Subcutaneous abdominal adipose tissue (tissue), 5 donors: ENCODE data around the gene LRFN2.

Experiments
- H3K27ac ChIP-seq: one replicate; pipeline ENCODE4 v1.7.0; 2013; ENCODE audit warnings: low read depth, mild to moderate bottlenecking, inconsistent platforms, low read length, moderate library complexity
- H3K27me3 ChIP-seq, 5 donors: one replicate each; pipeline ENCODE4 v1.7.0; 2013; ENCODE audit warnings: low read length in 5 of 5, inconsistent platforms in 1 of 5; ENCODE audit not compliant: control insufficient read depth in 5 of 5, insufficient read depth in 4 of 5
- H3K36me3 ChIP-seq, 5 donors: one replicate each; pipeline ENCODE4 v1.7.0; 2013; ENCODE audit warnings: low read length in 5 of 5; ENCODE audit not compliant: control insufficient read depth in 5 of 5, insufficient read depth in 5 of 5
- H3K4me1 ChIP-seq, 5 donors: one replicate each; pipeline ENCODE4 v1.7.0; 2013; ENCODE audit warnings: low read length in 5 of 5, mild to moderate bottlenecking in 3 of 5, moderate library complexity in 1 of 5; ENCODE audit not compliant: control insufficient read depth in 5 of 5, insufficient read depth in 5 of 5
- H3K4me3 ChIP-seq, 5 donors: one replicate each; pipeline ENCODE4 v1.7.0; 2013; ENCODE audit warnings: low read length in 5 of 5, low read depth in 1 of 5
- H3K9ac ChIP-seq, 5 donors: one replicate each; pipeline ENCODE4 v1.7.0; 2013; ENCODE audit warnings: low read length in 5 of 5, mild to moderate bottlenecking in 4 of 5, moderate library complexity in 3 of 5
- H3K9me3 ChIP-seq, 5 donors: one replicate each; pipeline ENCODE4 v1.7.0; 2013; ENCODE audit warnings: low read length in 5 of 5; ENCODE audit not compliant: control insufficient read depth in 5 of 5
- donor health status: healthy.
- donor health status: healthy.
- donor health status: healthy.
- donor health status: healthy.
- donor health status: healthy.

LRFN2 gene

GRCh38 chr6:40552941-40553340 is 34.2 kb downstream of the LRFN2 start:
- Histone ChIP-seq H3K36me3 (no peaks in the 10 kb centered on the region), H3K27ac (no peak overlapping the region), H3K27me3 (peaks cover 0 to 9% (median 0%) of the 10 kb centered on the region in 5 donors), H3K9me3 (no peaks in the 10 kb centered on the region), H3K4me1 (no peaks in the 10 kb centered on the region), H3K4me3 (no peak overlapping the region), H3K9ac (no peak overlapping the region)

GRCh38 chr6:40551966-40552505 is 35.1 kb downstream of the LRFN2 start:
- H3K9ac ChIP-seq, result no peak overlapping the region
- no peak overlapping the region for H3K4me3 ChIP-seq
- no peak overlapping the region for H3K27ac ChIP-seq
- no peaks in the 10 kb centered on the region for H3K9me3 ChIP-seq
- H3K36me3 ChIP-seq, result no peaks in the 10 kb centered on the region
- peaks cover 0 to 9% (median 0%) of the 10 kb centered on the region in 5 donors for H3K27me3 ChIP-seq
- H3K4me1 ChIP-seq, result no peaks in the 10 kb centered on the region

- Histone ChIP-seq H3K4me3 (no peak overlapping the region), H3K27me3 (peaks cover 0 to 5% (median 0%) of the 10 kb centered on the region in 5 donors), H3K36me3 (no peaks in the 10 kb centered on the region), H3K9ac (no peak overlapping the region), H3K27ac (no peak overlapping the region), H3K9me3 (no peaks in the 10 kb centered on the region), H3K4me1 (no peaks in the 10 kb centered on the region)
Measured at GRCh38 chr6:40550202-40551101, 36.7 kb downstream of the LRFN2 start.

- no peaks in the 10 kb centered on the region for H3K9me3 ChIP-seq
- peaks cover 0 to 8% (median 2%) of the 10 kb centered on the region in 5 donors for H3K27me3 ChIP-seq
- no peak overlapping the region for H3K4me3 ChIP-seq
- no peak overlapping the region for H3K9ac ChIP-seq
- no peaks in the 10 kb centered on the region for H3K36me3 ChIP-seq
- no peak overlapping the region for H3K27ac ChIP-seq
- peaks cover 0 to 5% (median 0%) of the 10 kb centered on the region in 5 donors for H3K4me1 ChIP-seq
Measured at GRCh38 chr6:40545954-40546353, 41.2 kb downstream of the LRFN2 start.

GRCh38 chr6:40543776-40544175 is 43.4 kb downstream of the LRFN2 start:
- peaks cover 0 to 13% (median 5%) of the 10 kb centered on the region in 5 donors for H3K27me3 ChIP-seq
- H3K36me3 ChIP-seq, result no peaks in the 10 kb centered on the region
- no peak overlapping the region for H3K27ac ChIP-seq
- no peak overlapping the region for H3K4me3 ChIP-seq
- no peaks in the 10 kb centered on the region for H3K9me3 ChIP-seq
- no peak overlapping the region for H3K9ac ChIP-seq
- H3K4me1 ChIP-seq, result peaks cover 0 to 5% (median 0%) of the 10 kb centered on the region in 5 donors

- H3K4me1 ChIP-seq, result peaks cover 0 to 5% (median 0%) of the 10 kb centered on the region in 5 donors
- no peak overlapping the region for H3K27ac ChIP-seq
- H3K9me3 ChIP-seq, result no peaks in the 10 kb centered on the region
- H3K9ac ChIP-seq, result no peak overlapping the region
- H3K27me3 ChIP-seq, result peaks cover 0 to 14% (median 5%) of the 10 kb centered on the region in 5 donors
- no peaks in the 10 kb centered on the region for H3K36me3 ChIP-seq
- H3K4me3 ChIP-seq, result no peak overlapping the region
Measured at GRCh38 chr6:40543146-40543545, 44.0 kb downstream of the LRFN2 start.

GRCh38 chr6:40542175-40542764 is 44.9 kb downstream of the LRFN2 start:
- Histone ChIP-seq H3K9ac (no peak overlapping the region), H3K4me3 (no peak overlapping the region), H3K9me3 (no peaks in the 10 kb centered on the region), H3K4me1 (peaks cover 0 to 5% (median 0%) of the 10 kb centered on the region in 5 donors), H3K36me3 (no peaks in the 10 kb centered on the region), H3K27me3 (peaks cover 0 to 17% (median 5%) of the 10 kb centered on the region in 5 donors), H3K27ac (no peak overlapping the region)

GRCh38 chr6:40541556-40542174 is 45.5 kb downstream of the LRFN2 start:
- H3K27ac ChIP-seq, result no peak overlapping the region
- no peak overlapping the region for H3K9ac ChIP-seq
- no peaks in the 10 kb centered on the region for H3K9me3 ChIP-seq
- no peak overlapping the region for H3K4me3 ChIP-seq
- H3K4me1 ChIP-seq, result peaks cover 0 to 5% (median 0%) of the 10 kb centered on the region in 5 donors
- H3K36me3 ChIP-seq, result no peaks in the 10 kb centered on the region
- H3K27me3 ChIP-seq, result peaks cover 0 to 19% (median 5%) of the 10 kb centered on the region in 5 donors

- Histone ChIP-seq H3K27me3 (peaks cover 0 to 19% (median 5%) of the 10 kb centered on the region in 5 donors), H3K27ac (no peak overlapping the region), H3K9ac (no peak overlapping the region), H3K9me3 (no peaks in the 10 kb centered on the region), H3K36me3 (no peaks in the 10 kb centered on the region), H3K4me1 (peaks cover 0 to 5% (median 0%) of the 10 kb centered on the region in 5 donors), H3K4me3 (no peak overlapping the region)
Measured at GRCh38 chr6:40540790-40541189, 46.4 kb downstream of the LRFN2 start.
